GM18498 (cell line): ENCODE measurements around the gene DNAAF5.
"Not testable (repeated sequence)": the region's sequence is repeated elsewhere in the genome, so short reads cannot be mapped to it uniquely, and the experiment has no call there.

ENCODE experiments used
- ATAC-seq: cut with Tn5 transposase; IDR thresholded peaks from one replicate; pipeline ENCODE4 v1.9.1; 2021; ENCODE audit warnings: mild to moderate bottlenecking, moderate library complexity; ENCODE audit not compliant: unreplicated experiment

DNAAF5 gene

DNA sequence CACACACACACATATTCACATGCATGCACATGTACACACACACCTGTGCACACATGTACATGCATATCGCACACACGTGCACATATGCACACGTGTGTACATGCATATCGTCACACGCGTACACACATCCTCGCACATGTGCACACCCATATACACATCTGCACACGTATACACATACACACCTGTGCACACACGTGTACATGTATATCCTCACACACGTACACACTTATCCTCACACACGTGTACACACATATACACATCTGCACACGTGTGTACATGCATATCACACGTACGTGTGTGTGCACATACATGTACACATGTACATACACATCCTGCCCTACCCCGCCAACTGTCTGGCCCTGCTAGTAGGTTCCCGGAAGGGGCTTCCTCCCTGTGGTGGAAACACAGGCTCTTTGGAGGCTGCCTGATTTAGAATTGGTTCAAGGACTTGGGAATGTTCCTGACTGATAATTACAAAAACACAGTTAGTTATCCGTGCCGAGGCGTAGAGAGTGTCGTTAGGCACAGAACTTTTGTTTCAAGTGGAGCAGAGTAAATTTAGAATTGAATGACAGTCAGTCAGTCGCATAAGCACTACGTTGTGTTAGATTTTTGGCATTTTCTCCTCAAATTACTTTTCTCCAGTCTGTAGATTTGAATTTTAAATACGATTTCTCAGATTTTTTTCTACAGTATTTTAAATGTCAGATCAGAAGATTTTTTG, 19.1 kb downstream of the DNAAF5 start:
- no peak for ATAC-seq

DNA sequence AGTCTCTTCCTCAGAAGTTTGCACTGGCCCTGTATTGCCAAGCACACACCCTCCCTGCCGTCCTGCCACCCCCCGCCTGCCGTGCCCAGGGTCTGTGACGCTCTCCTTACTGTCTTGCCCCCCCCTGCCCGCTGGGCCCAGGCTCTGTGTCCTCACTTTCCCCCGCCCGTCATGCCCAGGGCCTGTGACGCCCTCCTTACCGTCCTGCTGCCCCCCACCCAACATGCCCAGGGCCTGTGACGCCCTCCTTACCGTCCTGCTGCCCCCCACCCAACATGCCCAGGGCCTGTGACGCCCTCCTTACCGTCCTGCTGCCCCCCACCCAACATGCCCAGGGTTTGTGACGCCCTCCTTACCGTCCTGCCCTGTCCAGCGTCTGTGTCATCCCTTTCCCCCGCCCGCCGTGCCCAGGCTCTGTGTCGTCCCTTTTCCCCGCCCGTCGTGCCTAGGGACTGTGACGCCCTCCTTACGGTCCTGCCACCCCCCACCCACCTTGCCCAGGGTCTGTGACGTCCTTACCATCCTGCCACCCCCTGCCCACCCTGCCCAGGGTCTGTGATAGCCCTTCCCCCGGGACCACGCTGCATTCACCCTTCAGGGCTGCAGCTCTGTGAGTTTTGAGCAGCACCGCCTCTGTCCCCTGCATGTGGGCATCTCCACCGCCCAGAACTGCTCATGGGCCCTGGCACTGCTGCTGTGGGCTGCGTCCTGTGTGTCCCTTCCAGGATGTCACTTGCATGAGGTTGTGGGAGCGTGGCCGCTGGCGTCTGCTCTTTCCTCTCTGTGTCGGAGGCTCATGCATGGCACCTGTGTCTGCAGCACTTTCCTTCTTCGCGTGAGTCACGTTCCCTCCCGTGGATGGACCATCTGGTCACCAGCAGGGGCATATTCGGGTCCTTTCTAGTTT, 19.9 kb downstream of the DNAAF5 start:
- ATAC-seq, result no peak

DNA sequence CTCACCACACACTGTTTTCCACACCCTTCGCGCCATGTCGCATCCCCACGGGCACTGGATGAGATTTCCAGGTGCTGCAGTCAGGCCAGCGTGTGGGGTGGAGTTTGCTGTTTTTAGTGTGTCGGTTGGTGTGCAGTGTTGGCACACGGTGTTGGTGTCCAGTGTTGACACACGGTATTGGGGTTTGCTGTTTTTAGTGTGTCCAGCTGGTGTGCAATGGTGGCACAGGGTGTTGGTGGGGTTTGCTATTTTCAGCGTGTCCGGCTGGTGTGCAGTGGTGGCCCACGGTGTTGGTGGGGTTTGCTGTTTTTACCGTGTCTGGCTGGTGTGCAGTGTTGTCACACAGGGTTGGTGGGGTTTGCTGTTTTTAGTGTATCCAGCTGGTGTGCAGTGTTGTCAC, 20.7 kb downstream of the DNAAF5 start:
- ATAC-seq, result no peak

DNA sequence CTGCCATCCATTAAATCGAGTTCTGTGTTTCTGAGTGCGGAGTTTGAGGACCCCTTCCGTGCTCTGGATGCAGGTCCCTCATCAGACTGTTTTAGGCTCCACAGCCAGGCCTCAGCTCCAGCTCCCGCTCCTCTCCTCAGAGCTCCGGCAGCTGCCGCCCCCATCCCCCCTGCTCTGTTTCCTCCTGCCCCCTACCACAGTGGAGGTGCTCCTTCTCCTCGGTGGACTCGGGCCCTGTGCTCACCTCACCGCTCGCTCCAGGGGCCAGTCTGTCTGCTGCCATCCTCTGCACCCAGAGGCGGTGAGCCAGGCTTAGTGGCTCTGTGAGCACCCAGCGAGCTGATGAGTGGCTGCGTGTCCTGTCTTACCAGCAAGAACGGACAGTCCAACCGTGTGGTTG, 21.9 kb downstream of the DNAAF5 start:
- no peak for ATAC-seq

DNA sequence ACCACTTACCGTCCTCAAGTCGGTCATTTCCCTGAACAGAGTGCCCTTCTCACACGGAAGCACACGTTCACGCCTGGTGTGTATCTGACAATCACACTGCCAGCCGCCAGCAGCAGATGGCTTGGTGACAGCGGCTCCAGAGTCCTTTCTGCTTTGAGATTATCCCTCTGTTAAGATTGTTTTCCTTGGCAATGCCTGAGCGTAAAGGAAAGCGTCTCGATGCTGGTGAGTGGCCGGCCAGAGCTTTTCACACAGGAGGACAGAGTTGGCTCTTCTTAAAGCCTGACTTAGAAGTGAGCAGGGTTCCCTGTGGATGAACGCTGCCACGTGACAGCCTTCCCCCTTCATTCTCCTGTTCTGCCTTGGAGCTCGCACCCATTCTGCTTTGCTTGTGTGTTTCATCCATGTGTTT, 22.6 kb downstream of the DNAAF5 start:
- no peak for ATAC-seq

DNA sequence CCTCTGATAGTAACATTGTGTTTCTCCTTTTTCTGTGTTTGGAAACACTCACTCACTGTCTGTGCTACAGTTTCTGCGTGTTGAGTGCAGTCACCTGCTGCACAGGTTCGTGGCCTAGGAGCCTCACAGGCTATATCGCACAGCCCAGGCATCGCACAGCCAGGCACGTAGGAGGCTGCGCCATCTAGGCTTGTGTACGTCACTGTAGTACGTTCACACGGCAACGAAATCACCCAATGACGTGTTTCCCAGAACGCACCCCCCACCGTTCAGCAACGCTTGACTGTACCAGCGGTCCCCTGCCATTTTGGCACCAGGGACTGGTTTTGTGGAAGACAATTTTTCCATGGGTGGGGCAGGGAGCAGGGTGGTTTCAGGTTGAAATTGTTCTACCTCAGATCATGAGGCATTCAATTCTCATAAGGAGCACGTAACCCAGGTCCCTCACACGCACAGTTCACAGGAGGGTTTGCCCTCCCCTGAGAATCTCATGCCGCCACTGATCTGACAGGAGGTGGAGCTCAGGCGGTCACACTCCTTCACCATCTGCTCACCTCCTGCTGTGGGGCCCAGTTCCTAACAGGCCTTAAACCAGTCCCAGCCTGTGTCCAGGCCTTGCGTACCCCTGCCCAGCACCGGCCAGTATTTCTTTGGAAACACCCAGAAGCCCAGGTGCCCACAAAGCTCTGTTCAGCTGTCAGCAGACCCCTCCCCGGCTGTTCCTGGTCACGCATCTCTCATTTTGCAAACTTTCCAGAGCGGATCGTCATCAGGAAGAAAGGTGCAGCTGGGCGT, 23.8 kb downstream of the DNAAF5 start:
- ATAC-seq, result no peak

DNA sequence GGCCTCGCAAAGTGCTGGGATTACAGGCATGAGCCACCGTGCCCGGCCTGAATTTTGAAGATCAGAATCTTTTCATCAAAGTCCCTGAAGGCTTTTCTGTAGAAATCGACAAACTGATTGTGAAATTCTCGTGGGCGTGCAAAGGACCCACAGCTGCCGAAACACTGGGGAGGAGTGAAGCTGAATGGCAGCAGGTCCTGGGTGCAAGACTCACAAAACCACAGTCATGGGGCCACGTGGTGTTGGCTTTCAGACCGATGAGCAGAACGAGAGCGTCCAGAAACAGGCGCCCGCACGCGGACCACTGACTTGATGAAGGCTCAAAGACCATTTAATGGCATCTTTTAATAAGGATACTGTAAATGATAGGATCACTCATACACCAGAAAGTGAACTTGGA, 25.3 kb downstream of the DNAAF5 start:
- no peak for ATAC-seq

DNA sequence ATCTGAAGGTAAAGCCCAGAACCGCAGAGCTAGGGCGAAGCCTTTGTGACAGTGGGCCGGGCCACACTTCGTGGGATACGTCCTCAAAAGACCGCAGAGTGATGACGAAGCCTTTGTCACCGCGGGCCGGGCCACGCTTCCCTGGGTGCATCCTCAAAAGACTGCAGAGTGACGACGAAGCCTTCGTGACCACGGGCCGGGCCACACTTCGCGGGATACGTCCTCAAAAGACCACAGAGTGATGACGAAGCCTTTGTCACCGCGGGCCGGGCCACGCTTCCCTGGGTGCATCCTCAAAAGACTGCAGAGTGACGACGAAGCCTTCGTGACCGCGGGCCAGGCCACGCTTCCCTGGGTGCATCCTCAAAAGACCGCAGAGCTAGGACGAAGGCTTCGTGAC, 25.8 kb downstream of the DNAAF5 start:
- ATAC-seq, result not testable (repeated sequence)

DNA sequence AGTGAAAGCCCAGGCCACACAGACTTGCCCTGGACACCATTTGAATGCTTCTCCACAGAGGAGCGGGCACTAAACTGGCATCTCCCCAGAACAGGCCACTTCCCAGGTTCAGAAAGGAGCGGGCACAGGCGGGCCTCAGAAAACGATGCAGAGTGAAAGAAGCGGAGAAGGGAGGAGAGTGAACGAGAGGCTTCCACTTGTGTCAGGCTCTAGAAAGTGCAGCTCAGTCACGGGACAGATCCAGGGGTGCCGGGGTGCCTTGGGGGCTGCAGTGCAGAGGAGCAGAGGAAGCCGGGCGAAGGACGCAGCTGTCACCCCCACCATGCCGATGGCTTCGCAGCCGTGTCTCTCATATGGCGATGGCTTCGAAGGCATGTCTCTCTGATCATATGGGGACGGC, 26.7 kb downstream of the DNAAF5 start:
- ATAC-seq, result no peak

DNA sequence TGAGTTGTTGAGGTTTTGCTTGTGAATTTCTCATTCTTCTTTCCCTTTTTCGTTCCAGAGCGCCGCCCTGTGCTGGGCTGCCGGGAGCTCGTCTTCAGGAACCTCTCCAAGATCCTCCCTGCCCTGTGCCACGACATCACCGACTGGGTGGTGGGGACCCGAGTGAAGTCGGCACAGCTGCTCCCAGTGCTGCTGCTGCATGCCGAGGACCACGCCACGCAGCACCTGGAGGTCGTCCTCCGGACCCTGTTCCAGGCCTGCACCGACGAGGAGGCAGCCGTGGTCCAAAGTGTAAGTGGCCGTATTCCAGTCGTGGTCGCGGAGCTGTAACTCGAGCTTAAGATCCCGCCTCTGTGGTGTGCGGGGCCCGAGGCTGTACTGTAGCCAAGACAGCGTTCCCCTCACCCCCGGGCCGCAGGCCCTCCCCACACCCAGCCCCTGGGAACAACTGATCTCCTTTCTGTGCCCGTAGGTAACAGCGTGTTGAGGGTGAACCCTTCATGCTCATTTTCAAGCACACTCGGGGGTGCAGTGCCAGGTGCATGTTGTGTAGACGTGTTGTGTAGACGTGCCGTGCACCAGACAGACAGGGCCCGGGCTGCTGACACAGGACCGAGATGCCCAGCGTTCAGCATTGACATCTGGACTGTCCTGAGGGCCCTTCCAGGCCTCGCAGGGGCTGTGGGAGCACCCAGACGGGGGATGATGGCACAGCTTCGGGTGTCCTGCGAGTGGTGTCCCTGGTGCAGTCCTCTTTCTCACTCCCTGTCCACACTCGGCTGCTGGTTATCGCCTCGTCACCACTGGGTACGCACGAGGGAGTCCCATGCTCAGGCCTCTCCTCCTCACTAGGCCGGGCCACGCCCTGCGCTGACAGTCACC, 28.3 kb downstream of the DNAAF5 start:
- no peak for ATAC-seq

DNA sequence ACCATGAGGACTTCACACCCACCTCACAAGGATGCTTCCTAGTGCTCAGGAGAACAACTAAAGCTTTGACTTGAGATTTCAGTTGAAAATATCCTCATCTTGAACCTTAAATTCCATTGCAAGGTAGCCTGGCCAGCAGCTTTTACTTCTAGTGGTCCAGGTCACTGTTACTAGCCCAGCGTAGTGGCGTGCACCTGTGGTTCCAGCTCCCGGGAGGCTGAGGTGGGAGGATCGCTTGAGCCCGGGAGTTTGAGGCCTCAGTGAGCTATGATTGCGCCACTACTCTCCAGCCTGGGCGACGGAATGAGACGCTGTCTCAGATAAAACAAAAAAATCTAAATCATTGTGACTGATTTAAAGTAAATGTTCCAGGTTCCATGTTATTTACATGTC, 28.9 kb downstream of the DNAAF5 start:
- no peak for ATAC-seq

DNA sequence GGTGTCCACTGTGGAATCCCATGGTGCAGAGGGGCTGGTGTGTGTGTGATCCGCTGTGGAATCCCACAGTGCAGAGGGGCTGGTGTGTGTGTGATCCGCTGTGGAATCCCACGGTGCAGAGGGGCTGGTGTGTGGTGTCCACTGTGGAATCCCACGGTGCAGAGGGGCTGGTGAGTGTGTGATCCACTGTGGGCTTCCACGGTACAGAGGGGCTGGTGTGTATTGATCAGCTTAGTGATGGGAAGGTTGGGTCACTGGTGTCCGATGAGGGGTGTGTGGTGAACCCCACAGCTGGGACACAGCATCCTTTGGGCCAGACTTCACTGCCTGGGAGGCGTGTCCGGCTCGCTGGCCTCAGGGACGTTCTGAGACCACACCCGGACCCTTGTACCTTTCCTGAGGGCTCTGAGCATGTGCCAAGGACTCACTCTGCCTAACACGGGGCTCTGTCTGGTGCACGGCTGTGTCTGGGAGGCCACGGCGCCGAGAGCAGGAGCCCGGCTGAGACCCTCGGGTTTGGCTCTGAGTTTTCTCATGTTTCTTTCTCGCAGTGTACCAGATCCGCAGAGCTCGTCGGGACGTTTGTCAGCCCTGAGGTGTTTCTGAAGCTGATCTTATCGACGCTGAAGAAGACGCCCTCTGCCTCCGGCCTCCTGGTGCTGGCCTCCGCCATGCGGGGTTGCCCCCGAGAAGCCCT, 29.9 kb downstream of the DNAAF5 start:
- no peak for ATAC-seq

DNA sequence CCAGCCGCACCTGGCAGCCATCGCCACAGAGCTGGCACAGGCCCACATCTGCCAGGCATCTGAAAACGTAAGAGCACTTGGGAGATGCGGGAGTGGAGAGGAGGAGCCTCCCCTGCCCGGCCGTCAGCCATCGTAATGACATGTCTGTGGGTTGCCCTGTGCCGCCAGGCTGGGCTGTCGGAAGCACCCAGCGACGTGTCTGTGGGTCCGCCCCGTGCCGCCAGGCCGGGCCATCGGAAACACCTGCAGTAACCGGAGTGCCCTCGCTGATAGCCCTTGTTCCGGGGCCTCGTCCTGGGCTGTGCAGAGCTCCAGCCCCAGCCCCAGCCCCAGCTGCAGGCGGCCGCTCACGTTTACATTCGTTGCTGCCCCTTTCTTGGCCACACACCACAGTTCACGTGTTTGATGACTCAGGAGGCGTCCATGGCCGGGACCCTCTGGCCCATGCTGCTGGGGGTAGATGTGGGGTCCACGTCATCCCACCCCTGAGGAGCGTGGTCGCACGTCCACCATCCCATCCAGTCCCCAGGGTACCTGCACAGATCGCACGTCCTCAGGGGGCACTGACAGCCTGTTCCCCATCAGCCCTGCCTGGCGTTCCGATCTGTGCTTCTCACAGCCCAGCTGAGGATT, 30.5 kb downstream of the DNAAF5 start:
- no peak for ATAC-seq

DNA sequence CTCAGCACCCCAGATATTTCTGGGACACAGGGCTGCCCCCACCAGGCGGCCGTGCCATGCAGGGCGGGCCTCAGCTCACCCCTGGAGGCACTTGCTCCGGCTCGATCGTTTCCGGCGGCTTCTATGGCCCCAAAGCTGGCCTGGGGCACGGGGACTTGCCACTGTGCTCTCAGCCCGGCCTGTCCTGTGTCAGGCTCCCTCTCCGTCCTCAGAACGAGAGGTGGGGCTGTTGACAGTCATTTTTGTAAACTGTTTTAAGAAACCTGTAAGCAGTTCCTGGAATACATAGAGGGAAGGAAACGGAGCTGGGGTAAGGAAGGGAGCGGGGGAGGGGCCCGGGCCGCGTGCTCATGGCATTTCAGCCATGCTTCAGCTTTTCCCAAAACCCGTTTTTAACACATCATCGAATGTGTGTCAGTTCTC, 31.3 kb downstream of the DNAAF5 start:
- ATAC-seq, result no peak

DNA sequence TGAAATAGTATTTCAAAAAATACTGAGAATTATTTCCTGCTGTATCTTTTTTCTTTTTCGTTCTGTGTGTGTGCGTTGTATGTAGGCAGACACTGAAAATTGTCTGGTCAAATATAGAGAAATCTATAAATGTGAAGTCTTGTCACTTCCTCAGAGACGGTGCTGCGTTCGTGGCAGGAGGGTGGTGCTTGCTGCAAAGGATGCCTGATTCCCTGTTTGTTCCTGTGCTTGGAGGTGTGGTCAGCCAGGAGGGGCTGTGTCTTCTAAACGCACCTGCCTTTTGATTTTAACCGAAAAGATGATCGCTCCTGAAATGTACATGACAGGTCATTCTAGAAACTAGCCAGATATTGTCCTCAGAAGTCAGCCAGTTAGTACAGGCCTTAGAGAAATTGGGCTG, 33.1 kb downstream of the DNAAF5 start:
- ATAC-seq, result no peak

DNA sequence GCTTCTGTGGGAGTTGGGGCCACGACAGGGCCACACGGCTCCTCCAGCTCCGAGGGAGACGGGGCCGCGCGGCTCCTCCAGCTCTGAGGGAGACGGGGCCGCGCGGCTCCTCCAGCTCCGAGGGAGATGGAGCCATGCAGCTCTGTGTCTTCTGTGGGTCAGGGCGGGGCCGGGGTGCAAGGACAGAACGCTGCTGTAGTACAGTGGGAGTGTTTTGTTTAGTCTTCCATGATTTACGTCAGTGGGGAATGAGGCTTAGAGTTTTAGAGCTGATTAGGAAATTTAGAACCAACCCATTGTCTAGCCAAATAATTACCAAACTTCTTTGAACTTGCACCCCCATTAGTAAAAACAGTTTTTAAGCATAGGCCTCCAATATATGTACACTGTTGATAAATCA, 33.5 kb downstream of the DNAAF5 start:
- ATAC-seq, result no peak

DNA sequence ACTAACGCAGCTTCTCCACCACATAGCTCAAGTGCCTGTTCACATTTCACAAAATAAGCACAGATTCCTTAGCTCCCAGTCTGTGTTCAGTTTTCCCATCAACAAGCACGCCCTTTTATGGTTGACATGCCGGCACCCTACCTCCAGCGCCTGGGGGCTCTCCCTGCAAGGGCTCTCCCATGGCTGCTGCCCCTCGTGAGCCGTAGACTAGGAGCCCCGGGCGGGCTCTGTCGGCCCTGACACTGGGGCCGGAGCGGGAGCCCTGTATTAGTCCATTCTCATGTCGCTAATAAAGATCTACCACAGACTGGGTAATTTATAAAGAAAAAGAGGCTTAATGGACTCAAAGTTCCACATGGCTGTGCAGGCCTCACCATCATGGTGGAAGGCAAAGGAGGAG, 34.6 kb downstream of the DNAAF5 start:
- no peak for ATAC-seq

DNA sequence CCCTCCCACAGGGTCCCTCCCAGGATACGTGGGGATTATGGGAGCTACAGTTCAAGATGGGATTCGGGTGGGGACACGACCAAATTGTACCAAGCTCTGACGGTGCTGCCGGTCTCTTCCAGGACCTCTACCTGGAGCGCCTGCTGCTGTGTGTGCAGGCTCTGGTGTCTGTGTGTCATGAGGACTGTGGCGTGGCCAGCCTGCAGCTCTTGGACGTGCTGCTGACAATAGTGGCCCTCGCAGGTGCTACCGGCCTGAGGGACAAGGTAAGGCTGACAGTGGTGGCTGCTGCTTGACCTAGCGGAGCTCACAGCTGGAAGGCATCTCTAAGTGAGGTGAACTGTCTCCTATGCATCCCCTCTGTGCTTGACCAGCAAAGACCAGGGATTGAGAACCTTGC, 35.1 kb downstream of the DNAAF5 start:
- no peak for ATAC-seq

DNA sequence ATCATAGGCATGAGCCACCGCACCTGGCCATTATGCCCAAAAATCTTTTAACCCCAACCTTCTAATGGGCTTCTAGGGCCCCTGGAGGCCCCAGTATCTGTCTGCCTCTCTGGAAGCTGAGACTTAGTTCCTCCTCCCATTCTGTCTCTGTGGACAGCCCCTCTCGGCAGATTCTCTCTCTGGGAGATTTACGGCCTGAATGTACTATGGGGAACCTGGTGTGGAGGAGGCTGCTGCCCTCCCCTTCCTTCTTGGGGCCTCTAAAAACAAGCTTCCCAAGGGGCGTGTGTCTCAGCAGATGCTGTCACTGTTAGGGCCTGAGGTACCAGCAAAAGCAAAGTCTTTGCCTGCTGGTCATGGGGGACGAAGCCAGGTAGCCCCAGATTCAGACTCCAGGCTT, 36.4 kb downstream of the DNAAF5 start:
- no peak for ATAC-seq
